D341Med (cell line): ENCODE data around the gene NEUROD1.

Experiments
- DNase-seq: peaks from one replicate; pipeline ENCODE4 v3.0.0; 2012; ENCODE audit warnings: low spot score

The NEUROD1 gene

GRCh38 chr2:181642086-181642485 is 38.2 kb downstream of the NEUROD1 start:
- peak; percentile 41 for DNase-seq

DNA sequence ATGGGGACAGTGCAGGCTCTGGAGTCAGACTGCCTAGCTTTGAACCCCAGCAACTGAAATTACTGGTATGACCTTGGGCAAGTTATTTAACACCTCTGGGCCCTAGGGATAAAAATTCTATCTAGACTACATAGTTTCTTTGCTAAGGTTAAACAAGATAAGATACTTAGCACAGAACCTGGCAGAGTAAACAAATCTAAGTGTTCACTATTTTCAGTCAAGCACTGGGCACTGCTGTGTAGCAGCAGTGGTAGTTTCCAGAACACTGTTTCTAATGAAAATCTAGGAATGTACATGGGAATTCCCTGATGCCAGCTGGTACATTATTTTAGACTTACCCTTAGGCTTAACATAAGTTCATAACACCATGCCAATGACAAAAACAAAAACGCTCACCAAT is 40.6 kb downstream of the NEUROD1 start:
- DNase-seq = no peak

GRCh38 chr2:181632733-181633401 is 47.5 kb downstream of the NEUROD1 start:
- peak; percentile 46 for DNase-seq

DNA sequence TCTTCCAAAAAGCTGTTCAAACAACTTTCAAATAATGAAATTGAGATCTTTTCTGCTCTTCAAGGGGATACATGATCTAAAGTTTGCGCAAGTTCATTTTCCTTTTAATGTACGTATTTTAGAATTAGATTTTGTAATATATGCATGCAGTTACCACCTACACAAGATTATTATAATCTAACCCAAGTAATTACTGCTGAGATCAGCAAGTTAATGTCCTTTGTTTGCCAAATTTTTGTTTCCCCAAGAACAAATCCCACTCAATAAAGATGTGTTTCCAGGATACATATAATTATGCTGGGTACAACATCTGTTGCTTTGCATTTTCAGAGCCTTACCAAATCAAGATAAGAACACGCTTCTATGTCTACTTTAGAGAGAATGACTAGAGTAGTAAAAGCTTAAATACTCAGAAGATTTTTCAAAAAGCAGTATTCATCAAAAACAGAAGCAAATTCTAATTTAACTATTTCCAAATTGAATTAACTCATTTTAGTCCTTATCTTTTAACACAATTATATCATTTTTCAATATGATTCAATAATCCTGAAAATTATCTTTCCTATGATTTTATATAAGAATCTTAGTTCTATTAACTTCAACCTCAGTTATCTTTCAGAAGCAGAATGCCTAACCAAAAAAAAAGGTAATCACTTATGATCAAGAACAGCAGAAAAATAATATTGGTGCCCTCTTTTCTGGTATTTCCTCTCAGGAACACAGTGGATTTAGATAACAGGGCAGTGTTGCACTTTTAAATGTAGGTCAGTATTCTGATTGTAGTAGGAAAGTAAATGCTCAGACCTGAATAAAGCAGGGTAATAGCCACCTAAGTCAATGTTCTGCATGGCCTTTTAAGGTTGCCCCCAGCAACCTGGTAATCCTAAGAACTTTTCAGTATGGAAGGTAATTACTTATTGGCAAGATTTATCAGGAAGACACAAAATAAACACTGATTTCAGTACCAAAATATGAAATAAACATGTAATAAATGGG is 51.4 kb downstream of the NEUROD1 start:
- no peak for DNase-seq

DNA sequence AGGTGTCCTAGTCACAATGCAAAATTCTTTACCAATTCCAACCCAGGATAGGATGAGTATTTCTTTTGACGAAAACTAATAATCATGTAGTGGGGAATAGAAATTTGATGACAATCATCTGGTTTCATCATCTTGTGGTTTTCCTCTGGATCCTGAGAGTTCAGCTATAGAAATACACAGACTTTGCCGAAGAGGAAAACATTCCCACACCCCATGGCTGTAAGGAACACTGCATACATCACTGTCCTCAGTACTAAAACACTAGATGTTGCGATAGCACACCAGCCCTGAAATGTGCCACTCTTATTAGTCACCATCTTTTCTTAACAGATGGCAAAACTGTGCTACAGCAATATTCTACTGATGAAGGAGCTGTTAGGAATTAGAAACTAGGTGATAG is 52.8 kb downstream of the NEUROD1 start:
- no peak for DNase-seq

GRCh38 chr2:181626671-181627070 is 53.6 kb downstream of the NEUROD1 start:
- DNase-seq = no peak
